KMS-11 (cell line): ENCODE measurements around the gene CDCA5.

ENCODE experiments used
- H2AFZ ChIP-seq: fragments of 200-600 bp; sonication (generic); 2 replicates; pipeline ENCODE4 v1.6.1; 2016; ENCODE audit warnings: antibody characterized with exemption, mixed run types, low read depth
- H3K27ac ChIP-seq: fragments of 200-600 bp; sonication (generic); 2 replicates; pipeline ENCODE4 v1.6.1; 2016; ENCODE audit warnings: mild to moderate bottlenecking, mixed run types
- H3K27me3 ChIP-seq: fragments of 200-600 bp; sonication (generic); 2 replicates; pipeline ENCODE4 v1.6.1; 2017; ENCODE audit warnings: mild to moderate bottlenecking, low read depth, mixed run types, moderate library complexity; ENCODE audit not compliant: insufficient read depth
- H3K36me3 ChIP-seq: fragments of 200-600 bp; sonication (generic); 2 replicates; pipeline ENCODE4 v1.6.1; 2017; ENCODE audit warnings: mild to moderate bottlenecking, mixed run types; ENCODE audit not compliant: insufficient read depth
- H3K4me1 ChIP-seq: fragments of 200-600 bp; sonication (generic); 2 replicates; pipeline ENCODE4 v1.6.1; 2016; ENCODE audit warnings: mild to moderate bottlenecking, low read depth, mixed run types; ENCODE audit not compliant: poor library complexity, severe bottlenecking
- H3K4me2 ChIP-seq: fragments of 200-600 bp; sonication (generic); 2 replicates; pipeline ENCODE4 v1.7.0; 2016; ENCODE audit warnings: mild to moderate bottlenecking, mixed run types
- H3K4me3 ChIP-seq: fragments of 200-600 bp; sonication (generic); IDR thresholded peaks from 2 replicates; pipeline ENCODE4 v1.6.1; 2017; ENCODE audit warnings: low read depth, low read length, mixed read lengths; ENCODE audit not compliant: insufficient read depth
- H3K79me2 ChIP-seq: fragments of 200-600 bp; sonication (generic); 2 replicates; pipeline ENCODE4 v1.6.1; 2016; ENCODE audit warnings: low read depth, mixed run types; ENCODE audit not compliant: insufficient read depth
- H3K9ac ChIP-seq: fragments of 200-600 bp; sonication (generic); 2 replicates; pipeline ENCODE4 v1.6.1; 2016; ENCODE audit warnings: mild to moderate bottlenecking, mixed run types
- H4K20me1 ChIP-seq: fragments of 200-600 bp; sonication (generic); 2 replicates; pipeline ENCODE4 v1.6.1; 2016; ENCODE audit warnings: mild to moderate bottlenecking, mixed run types; ENCODE audit not compliant: insufficient read depth
- CTCF ChIP-seq: fragments of 200-600 bp; sonication (generic); conservative IDR thresholded peaks from 2 replicates; pipeline ENCODE4 v1.6.1; 2017; ENCODE audit warnings: low read depth, mild to moderate bottlenecking, antibody characterized with exemption, low read length, moderate library complexity, mixed read lengths

Gene CDCA5

GRCh38 chr11:65112546-65113360 is 28.9 kb upstream of the CDCA5 start:
- Histone ChIP-seq H3K27me3 (no peaks in the 10 kb centered on the region), H2AFZ (no peak overlapping the region), H3K4me2 (peak overlapping the region; percentile 81), H3K36me3 (no peaks in the 10 kb centered on the region), H3K79me2 (peaks cover 19% of the 10 kb centered on the region), H3K4me1 (peaks cover 38% of the 10 kb centered on the region), H3K9ac (peak overlapping the region; percentile 34; the same call in 1 of the 2 replicates), H3K27ac (no peak overlapping the region), H3K4me3 (no peak overlapping the region), H4K20me1 (no peaks in the 10 kb centered on the region)
- TF ChIP-seq CTCF = peak; percentile 82

- H3K27me3 ChIP-seq = no peaks in the 10 kb centered on the region
- H3K4me3 ChIP-seq = no peak within 1 kb of the TSS
- H3K36me3 ChIP-seq = no peaks in the 10 kb centered on the region
- H4K20me1 ChIP-seq = no peaks in the 10 kb centered on the region
- H3K27ac ChIP-seq = no peak within 1 kb of the TSS; the same call in 1 of the 2 replicates
- TF ChIP-seq CTCF = no peak
- H3K79me2 ChIP-seq = peaks cover 15% of the 10 kb centered on the region
- H3K4me1 ChIP-seq = peaks cover 38% of the 10 kb centered on the region
- peak within 1 kb of the TSS; percentile 34; the same call in 1 of the 2 replicates for H3K9ac ChIP-seq
- peak within 1 kb of the TSS; percentile 81 for H3K4me2 ChIP-seq
- no peak within 1 kb of the TSS for H2AFZ ChIP-seq
Observed at GRCh38 chr11:65111744-65112545, 28.1 kb upstream of the CDCA5 start, which contains the start of gene TM7SF2. TSS of gene TM7SF2 (plus strand) at chr11:65111872. CDS start at chr11:65112016, 144 bp downstream.

- Histone ChIP-seq H3K36me3 (no peaks in the 10 kb centered on the region), H3K4me2 (peak overlapping the region; percentile 51), H3K4me1 (peaks cover 33% of the 10 kb centered on the region), H3K27ac (no peak overlapping the region; the same call in 1 of the 2 replicates), H3K4me3 (no peak overlapping the region), H2AFZ (no peak overlapping the region), H3K27me3 (no peaks in the 10 kb centered on the region), H3K9ac (no peak overlapping the region), H3K79me2 (peaks cover 8% of the 10 kb centered on the region), H4K20me1 (no peaks in the 10 kb centered on the region)
- no peak for TF ChIP-seq CTCF
Observed at GRCh38 chr11:65111159-65111743, 27.4 kb upstream of the CDCA5 start.

GRCh38 chr11:65110354-65110861 is 26.6 kb upstream of the CDCA5 start:
- H3K4me3 ChIP-seq = no peak overlapping the region
- no peaks in the 10 kb centered on the region for H4K20me1 ChIP-seq
- peaks cover 25% of the 10 kb centered on the region for H3K4me1 ChIP-seq
- H3K79me2 ChIP-seq = no peaks in the 10 kb centered on the region
- H2AFZ ChIP-seq = no peak overlapping the region
- no peaks in the 10 kb centered on the region for H3K27me3 ChIP-seq
- no peak overlapping the region for H3K9ac ChIP-seq
- H3K4me2 ChIP-seq = peak overlapping the region; percentile 51; the same call in 1 of the 2 replicates
- H3K27ac ChIP-seq = no peak overlapping the region; the same call in 1 of the 2 replicates
- TF ChIP-seq CTCF = peak; percentile 98
- H3K36me3 ChIP-seq = no peaks in the 10 kb centered on the region
